COLO668 (cell line): ENCODE results near the gene C19orf81.

Source experiments
- DNase-seq: peaks from one replicate; lab custom pipeline; 2025; ENCODE audit not compliant: unreplicated experiment; lab: John Stamatoyannopoulos, UW

Gene C19orf81

DNA sequence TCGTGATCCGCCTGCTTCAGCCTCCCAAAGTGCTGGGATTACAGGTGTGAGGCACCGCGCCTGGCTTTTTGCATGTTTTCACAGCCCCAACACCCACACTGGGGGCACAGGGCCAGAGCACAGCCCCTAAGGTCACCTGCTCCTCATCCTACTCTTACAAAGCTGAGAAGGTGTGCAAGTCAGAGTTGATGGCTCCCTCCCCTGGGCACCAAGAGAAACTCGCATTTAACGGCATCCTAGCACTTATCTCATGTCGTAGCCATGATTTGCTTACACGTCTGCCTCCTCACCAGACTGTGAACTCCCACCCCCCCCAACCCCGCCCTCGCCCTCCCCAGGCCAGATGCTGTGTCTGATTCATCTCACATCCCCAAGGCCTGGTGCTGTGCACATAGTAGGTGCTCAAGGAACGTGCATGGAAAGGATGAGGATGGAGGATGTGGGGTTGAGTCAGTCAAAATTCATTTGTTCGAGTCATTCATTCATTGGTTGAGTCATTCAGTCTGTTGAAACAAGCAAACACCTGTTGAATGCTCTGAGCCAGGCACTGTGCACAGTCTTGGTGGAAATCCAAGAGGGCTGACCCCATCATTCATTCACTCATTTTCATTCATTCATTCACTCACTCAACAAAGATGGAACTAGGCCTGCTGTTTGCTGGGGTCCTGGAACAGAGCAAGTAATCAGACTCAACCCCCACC is 59.1 kb downstream of the C19orf81 start:
- no peak for DNase-seq
